CD4-positive, alpha-beta T cell treated with Interleukin-15 for 1 hour (primary cell): ENCODE data around the gene FOXRED1.
A peak's percentile ranks its signal among the peaks of the same experiment; 100 is the strongest.
"Not testable (repeated sequence)": the region's sequence is repeated elsewhere in the genome, so short reads cannot be mapped to it uniquely, and the experiment has no call there.

ENCODE experiments used
- DNase-seq: peaks from one replicate; pipeline ENCODE4 v3.0.0-alpha.2; 2020

The FOXRED1 gene

GRCh38 chr11:126277780-126278179 lies 8.8 kb downstream of the FOXRED1 start:
- no peak for DNase-seq

- no peak for DNase-seq
Observed at GRCh38 chr11:126279191-126279590, 10.2 kb downstream of the FOXRED1 start.

- peak; percentile 48 for DNase-seq
Observed at GRCh38 chr11:126280595-126280994, 11.6 kb downstream of the FOXRED1 start.

- no peak for DNase-seq
Observed at GRCh38 chr11:126281245-126281644, 12.3 kb downstream of the FOXRED1 start.

GRCh38 chr11:126281666-126282175 lies 12.8 kb downstream of the FOXRED1 start:
- DNase-seq, result no peak

GRCh38 chr11:126282361-126282735 lies 13.4 kb downstream of the FOXRED1 start:
- no peak for DNase-seq

GRCh38 chr11:126282736-126283591 lies 14.0 kb downstream of the FOXRED1 start, which contains the start of gene TIRAP:
Gene TIRAP, plus strand, starts transcription at chr11:126283093. Its CDS starts 7,802 bp downstream, at chr11:126290895.
- DNase-seq, result peak; percentile 51

GRCh38 chr11:126284829-126285228 lies 15.9 kb downstream of the FOXRED1 start:
- DNase-seq, result peak; percentile 72

- no peak for DNase-seq
Observed at GRCh38 chr11:126288237-126288636, 19.3 kb downstream of the FOXRED1 start.

GRCh38 chr11:126290887-126291286 lies 21.9 kb downstream of the FOXRED1 start:
- no peak for DNase-seq

GRCh38 chr11:126293726-126294125 lies 24.8 kb downstream of the FOXRED1 start:
- DNase-seq, result no peak

- no peak for DNase-seq
Observed at GRCh38 chr11:126297004-126297403, 28.1 kb downstream of the FOXRED1 start.

- DNase-seq, result peak; percentile 87
Observed at GRCh38 chr11:126303623-126304456, 34.9 kb downstream of the FOXRED1 start, which contains the start of gene DCPS. Gene DCPS, plus strand, starts transcription at chr11:126304060. Its CDS starts 21 bp downstream, at chr11:126304081.

GRCh38 chr11:126304457-126305075 lies 35.6 kb downstream of the FOXRED1 start:
- no peak for DNase-seq

- no peak for DNase-seq
Observed at GRCh38 chr11:126305699-126306098, 36.7 kb downstream of the FOXRED1 start.

GRCh38 chr11:126307706-126308105 lies 38.8 kb downstream of the FOXRED1 start:
- no peak for DNase-seq

- DNase-seq, result no peak
Observed at GRCh38 chr11:126308271-126308671, 39.3 kb downstream of the FOXRED1 start.

GRCh38 chr11:126308771-126309170 lies 39.8 kb downstream of the FOXRED1 start:
- DNase-seq, result not testable (repeated sequence)

- peak; percentile 62 for DNase-seq
Observed at GRCh38 chr11:126310200-126310991, 41.4 kb downstream of the FOXRED1 start.

- DNase-seq, result no peak
Observed at GRCh38 chr11:126310992-126311310, 42.0 kb downstream of the FOXRED1 start.

- no peak for DNase-seq
Observed at GRCh38 chr11:126311401-126312291, 42.7 kb downstream of the FOXRED1 start.
